Measurements from ENCODE around the gene AARS2.
A peak's percentile ranks its signal among the peaks of the same experiment; 100 is the strongest.

The AARS2 gene

DNA sequence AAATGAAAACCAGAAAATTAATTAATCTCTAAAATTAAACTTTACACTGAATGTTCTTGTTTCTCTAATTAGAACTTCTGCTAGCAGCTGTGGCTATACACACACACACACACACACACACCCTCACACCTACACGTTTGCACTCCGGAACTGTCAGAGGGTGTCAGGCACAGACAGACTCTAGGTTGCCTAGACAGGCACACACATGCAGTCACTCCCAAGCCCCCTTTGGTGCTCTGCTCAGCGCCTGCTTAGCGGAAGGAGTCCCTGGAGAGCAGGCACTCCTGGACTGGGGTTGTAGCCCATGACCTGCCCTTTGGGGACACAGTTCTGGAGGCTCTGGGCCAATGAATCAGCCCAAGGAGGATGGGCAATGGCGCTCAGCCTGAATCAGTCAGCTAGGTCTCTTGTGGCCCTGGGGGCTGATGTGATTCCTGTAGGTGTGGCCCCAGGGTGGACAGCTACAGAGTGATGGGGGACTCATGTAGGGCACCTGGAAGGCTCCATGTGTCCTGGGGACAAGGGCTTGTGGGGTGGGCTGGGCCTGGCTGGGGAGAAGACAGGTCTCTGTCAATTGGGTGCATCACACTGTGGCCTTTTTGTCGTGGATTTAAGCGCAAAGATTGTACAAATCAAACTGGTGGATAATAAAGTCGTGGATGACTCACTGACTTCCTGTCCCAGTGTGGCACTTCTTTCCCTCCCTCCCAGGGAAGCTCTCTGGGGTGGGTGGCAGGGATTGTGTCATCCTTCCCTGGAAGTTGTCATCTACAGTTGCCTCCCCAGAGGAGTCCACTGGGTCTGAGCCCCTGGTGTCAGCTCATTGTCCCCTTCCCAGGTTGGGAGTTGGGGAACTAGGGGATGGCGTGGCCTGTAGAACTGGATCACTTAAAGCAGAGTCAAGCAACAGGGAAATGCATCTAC is 34.1 kb downstream of the AARS2 start:
- CTCF ChIA-PET = interaction anchor here (1.0 to 4.4 kb wide), 4 partner anchors 10 to 16 kb away, joined by 3 to 23 read pairs (median 4); no protein-coding TSS in a partner anchor
- peaks cover 0 to 65% (median 28%) of the 10 kb centered on the region in 5 experiments for H3K27me3 ChIP-seq (replicated peaks in 2 of 5; ENCODE audit: control insufficient read depth in 4 of 5, insufficient read depth in 5 of 5, low read length in 4 of 5)

DNA sequence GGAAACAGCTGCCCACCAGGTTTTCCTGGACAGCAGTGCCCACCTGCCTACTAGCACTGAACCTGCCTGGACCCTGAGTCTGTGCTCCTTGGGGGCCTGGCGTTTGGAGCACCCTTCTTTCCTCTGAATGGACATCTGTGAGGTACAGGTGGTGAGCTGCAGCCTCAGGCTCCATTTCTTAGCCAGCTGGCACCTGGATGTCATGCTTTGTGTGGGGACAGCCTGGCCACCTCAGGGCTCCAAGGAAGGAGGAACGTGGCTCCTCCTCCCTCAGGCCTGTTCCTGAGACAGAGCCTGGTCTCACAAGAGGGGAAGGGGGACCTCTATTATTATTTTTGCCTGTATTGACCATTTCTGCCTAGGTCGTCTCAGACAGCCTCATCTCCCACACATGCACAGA is 34.8 kb downstream of the AARS2 start:
- Histone ChIP-seq H3K9me3 (ENCODE audit: control extremely low read depth in 1 of 5, control insufficient read depth in 4 of 5, insufficient read depth in 2 of 5, low read depth in 1 of 5, low read length in 4 of 5) (peaks cover 0 to 4% (median 0%) of the 10 kb centered on the region in 5 experiments), H3K27me3 (replicated peaks in 2 of 5; ENCODE audit: control insufficient read depth in 4 of 5, insufficient read depth in 5 of 5, low read length in 4 of 5) (peaks cover 0 to 64% (median 30%) of the 10 kb centered on the region in 5 experiments), H3K27ac (ENCODE audit: insufficient read depth in 1 of 2, low read depth in 1 of 2, low read length in 2 of 2, poor library complexity in 1 of 2, severe bottlenecking in 2 of 2) (no peak overlapping the region), H3K4me3 (ENCODE audit: control insufficient read depth in 1 of 7, extremely low read depth in 1 of 7, insufficient read depth in 4 of 7, low read depth in 2 of 7, low read length in 6 of 7) (no peak overlapping the region), H3K36me3 (ENCODE audit: control insufficient read depth in 4 of 4, insufficient read depth in 4 of 4, low read length in 3 of 4) (no peaks in the 10 kb centered on the region), H3K4me1 (ENCODE audit: control extremely low read depth in 1 of 4, control insufficient read depth in 4 of 4, insufficient read depth in 4 of 4, low read length in 3 of 4) (peaks cover 0 to 12% (median 8%) of the 10 kb centered on the region in 4 experiments)
- ChIA-PET POLR2A (interaction anchor here (0.6 kb wide), 1 partner anchor 14 kb away, joined by 3 read pairs; no protein-coding TSS in a partner anchor), CTCF (interaction anchor here (1.0 to 4.4 kb wide), 5 partner anchors 10 to 27 kb away, joined by 3 to 23 read pairs (median 5); no protein-coding TSS in a partner anchor)
- WGBS (ENCODE audit: insufficient coverage) = 86% methylated on average over 2 of the region's 3 CpGs
- DNase-seq = no peak

More for the DNA sequence above, 34.1 kb downstream of the AARS2 start:
- H3K4me1 ChIP-seq (ENCODE audit: control extremely low read depth in 1 of 4, control insufficient read depth in 4 of 4, insufficient read depth in 4 of 4, low read length in 3 of 4) = peaks cover 0 to 12% (median 8%) of the 10 kb centered on the region in 4 experiments
- no peak for DNase-seq
- peaks cover 0 to 4% (median 0%) of the 10 kb centered on the region in 5 experiments for H3K9me3 ChIP-seq (ENCODE audit: control extremely low read depth in 1 of 5, control insufficient read depth in 4 of 5, insufficient read depth in 2 of 5, low read depth in 1 of 5, low read length in 4 of 5)
- no peaks in the 10 kb centered on the region for H3K36me3 ChIP-seq (ENCODE audit: control insufficient read depth in 4 of 4, insufficient read depth in 4 of 4, low read length in 3 of 4)
- no peak overlapping the region for H3K27ac ChIP-seq (ENCODE audit: insufficient read depth in 1 of 2, low read depth in 1 of 2, low read length in 2 of 2, poor library complexity in 1 of 2, severe bottlenecking in 2 of 2)
- 75% methylated on average over 4 of the region's 9 CpGs for WGBS (ENCODE audit: insufficient coverage)
- H3K4me3 ChIP-seq (ENCODE audit: control insufficient read depth in 1 of 7, extremely low read depth in 1 of 7, insufficient read depth in 4 of 7, low read depth in 2 of 7, low read length in 6 of 7) = no peak overlapping the region
- POLR2A ChIA-PET = no interaction called here

DNA sequence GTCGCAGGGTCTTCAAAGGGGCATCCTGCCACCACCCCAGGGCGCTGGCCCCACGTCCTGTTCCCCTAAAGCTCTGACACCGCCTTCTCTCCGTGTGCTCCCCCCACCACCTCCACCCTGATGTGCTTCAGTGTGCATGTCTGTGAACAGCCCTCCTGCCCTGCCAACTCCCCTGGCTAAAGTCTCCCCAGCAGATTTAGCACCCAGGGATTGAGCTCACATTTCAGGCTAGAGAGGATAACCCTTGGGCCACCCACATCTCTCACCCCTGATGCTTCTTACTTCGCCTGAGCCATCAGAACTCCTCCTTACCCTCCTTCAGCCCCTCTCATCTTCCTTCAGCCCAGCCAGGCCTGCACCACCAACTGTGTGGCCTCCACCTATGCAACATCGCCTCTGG is 35.4 kb downstream of the AARS2 start:
- CTCF ChIA-PET = interaction anchor here (1.5 to 4.4 kb wide), 3 partner anchors 9 to 28 kb away, joined by 5 to 23 read pairs (median 9); no protein-coding TSS in a partner anchor
- Histone ChIP-seq H3K9me3 (ENCODE audit: control extremely low read depth in 1 of 5, control insufficient read depth in 4 of 5, insufficient read depth in 2 of 5, low read depth in 1 of 5, low read length in 4 of 5) (peaks cover 0 to 4% (median 0%) of the 10 kb centered on the region in 5 experiments), H3K36me3 (ENCODE audit: control insufficient read depth in 4 of 4, insufficient read depth in 4 of 4, low read length in 3 of 4) (no peaks in the 10 kb centered on the region), H3K27ac (ENCODE audit: insufficient read depth in 1 of 2, low read depth in 1 of 2, low read length in 2 of 2, poor library complexity in 1 of 2, severe bottlenecking in 2 of 2) (no peak overlapping the region), H3K4me3 (ENCODE audit: control insufficient read depth in 1 of 7, extremely low read depth in 1 of 7, insufficient read depth in 4 of 7, low read depth in 2 of 7, low read length in 6 of 7) (no peak overlapping the region), H3K27me3 (replicated peaks in 2 of 5; ENCODE audit: control insufficient read depth in 4 of 5, insufficient read depth in 5 of 5, low read length in 4 of 5) (peaks cover 0 to 66% (median 33%) of the 10 kb centered on the region in 5 experiments), H3K4me1 (ENCODE audit: control extremely low read depth in 1 of 4, control insufficient read depth in 4 of 4, insufficient read depth in 4 of 4, low read length in 3 of 4) (peaks cover 0 to 12% (median 8%) of the 10 kb centered on the region in 4 experiments)
- DNase-seq = no peak
- 87% methylated on average over 6 of the region's 7 CpGs for WGBS (ENCODE audit: insufficient coverage)
- POLR2A ChIA-PET = interaction anchor here (0.6 kb wide), 1 partner anchor 14 kb away, joined by 3 read pairs; no protein-coding TSS in a partner anchor

DNA sequence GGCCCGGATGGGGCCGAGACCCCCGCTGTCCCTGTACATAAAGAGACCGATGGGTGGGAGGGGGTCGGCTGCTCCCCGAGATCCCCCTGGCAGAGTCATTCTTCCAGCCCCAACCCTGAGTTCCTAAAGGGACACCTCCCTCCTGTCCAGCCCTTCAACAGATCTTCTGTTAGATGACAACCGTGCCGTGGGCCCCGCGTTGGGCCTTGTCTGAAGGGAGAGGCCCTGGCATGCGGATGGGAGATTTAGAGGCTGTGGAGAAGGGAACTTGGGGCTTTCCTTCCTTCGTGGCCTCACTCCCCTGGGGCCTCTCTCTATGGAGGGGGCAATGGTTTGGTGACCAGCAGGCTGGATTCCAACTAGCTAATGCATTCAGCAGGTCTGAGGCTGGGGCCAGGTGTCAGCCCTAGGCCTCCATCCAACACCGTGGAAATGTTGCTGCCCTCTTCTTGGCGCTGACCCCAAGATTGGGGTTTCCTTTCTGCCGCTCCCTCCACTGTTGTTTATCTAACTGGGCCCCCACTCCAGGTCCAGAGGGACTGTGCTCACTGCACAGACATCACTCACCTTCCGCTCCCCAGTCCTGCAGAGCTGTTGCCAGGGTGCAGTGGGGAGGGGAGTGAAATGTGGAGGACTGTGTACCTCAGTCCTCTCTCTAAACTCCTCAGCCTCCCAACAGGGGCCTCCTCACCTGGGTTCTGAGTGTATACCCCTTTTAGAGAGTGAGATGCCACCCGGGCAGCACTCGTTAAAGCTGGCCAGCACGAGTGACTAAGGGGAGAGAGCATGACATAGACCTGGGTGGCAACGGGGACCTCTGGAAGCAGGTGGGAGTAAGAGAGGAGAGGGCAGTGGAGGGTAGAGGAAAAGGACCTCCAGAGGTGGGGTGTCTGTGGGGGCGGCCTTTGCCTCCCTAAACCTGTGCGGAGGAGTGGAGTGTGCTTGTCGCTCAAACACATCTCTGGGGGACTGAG is 36.2 kb downstream of the AARS2 start:
- Histone ChIP-seq H3K36me3 (ENCODE audit: control insufficient read depth in 4 of 4, insufficient read depth in 4 of 4, low read length in 3 of 4) (no peaks in the 10 kb centered on the region), H3K27ac (ENCODE audit: insufficient read depth in 1 of 2, low read depth in 1 of 2, low read length in 2 of 2, poor library complexity in 1 of 2, severe bottlenecking in 2 of 2) (no peak overlapping the region), H3K4me3 (ENCODE audit: control insufficient read depth in 1 of 7, extremely low read depth in 1 of 7, insufficient read depth in 4 of 7, low read depth in 2 of 7, low read length in 6 of 7) (no peak overlapping the region), H3K4me1 (ENCODE audit: control extremely low read depth in 1 of 4, control insufficient read depth in 4 of 4, insufficient read depth in 4 of 4, low read length in 3 of 4) (peaks cover 0 to 12% (median 8%) of the 10 kb centered on the region in 4 experiments), H3K9me3 (ENCODE audit: control extremely low read depth in 1 of 5, control insufficient read depth in 4 of 5, insufficient read depth in 2 of 5, low read depth in 1 of 5, low read length in 4 of 5) (peaks cover 0 to 4% (median 0%) of the 10 kb centered on the region in 5 experiments), H3K27me3 (replicated peaks in 2 of 5; ENCODE audit: control insufficient read depth in 4 of 5, insufficient read depth in 5 of 5, low read length in 4 of 5) (peaks cover 0 to 69% (median 40%) of the 10 kb centered on the region in 5 experiments)
- no peak for DNase-seq
- POLR2A ChIA-PET = no interaction called here
- CTCF ChIA-PET = interaction anchor here (1.8 to 4.4 kb wide), 2 partner anchors 8 to 29 kb away, joined by 9 to 23 read pairs; no protein-coding TSS in a partner anchor
- WGBS (ENCODE audit: insufficient coverage) = 74% methylated on average over 13 of the region's 23 CpGs

DNA sequence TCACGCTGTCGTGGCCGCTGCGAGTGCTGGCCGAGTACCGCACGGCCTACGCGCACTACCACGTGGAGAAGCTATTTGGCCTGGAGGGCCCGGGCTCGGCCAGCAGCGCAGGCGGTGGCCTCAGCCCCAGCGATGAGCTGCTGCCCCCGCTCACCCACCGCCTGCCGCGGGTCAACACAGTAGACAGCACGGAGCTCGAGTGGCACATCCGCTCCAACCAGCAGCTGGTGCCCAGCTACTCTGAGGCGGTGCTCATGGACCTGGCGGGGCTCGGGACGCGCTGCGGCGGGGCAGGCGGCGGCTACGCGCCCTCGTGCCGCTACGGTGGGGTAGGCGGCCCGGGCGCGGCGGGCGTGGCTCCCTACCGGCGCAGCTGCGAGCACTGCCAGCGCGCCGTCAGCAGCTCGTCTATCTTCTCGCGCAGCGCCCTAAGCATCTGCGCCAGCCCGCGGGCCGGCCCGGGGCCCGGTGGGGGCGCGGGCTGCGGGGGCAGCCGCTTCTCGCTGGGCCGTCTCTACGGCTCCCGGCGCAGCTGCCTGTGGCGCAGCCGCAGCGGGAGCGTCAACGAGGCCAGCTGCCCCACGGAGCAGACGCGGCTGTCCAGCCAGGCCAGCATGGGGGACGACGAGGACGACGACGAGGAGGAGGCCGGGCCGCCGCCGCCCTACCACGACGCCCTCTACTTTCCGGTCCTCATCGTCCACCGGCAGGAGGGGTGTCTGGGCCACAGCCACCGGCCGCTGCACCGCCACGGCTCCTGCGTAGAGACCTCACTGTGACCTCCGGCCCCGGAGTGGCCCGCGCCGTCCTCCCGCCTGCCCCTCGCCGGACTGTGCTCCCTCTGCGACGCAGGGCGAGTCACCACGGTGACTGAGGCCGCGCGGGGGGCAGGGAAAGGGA is 37.1 kb downstream of the AARS2 start:
- WGBS (ENCODE audit: insufficient coverage) = 12% methylated on average over 94 of the region's 109 CpGs
- Histone ChIP-seq H3K27me3 (replicated peaks in 2 of 5; ENCODE audit: control insufficient read depth in 4 of 5, insufficient read depth in 5 of 5, low read length in 4 of 5) (peaks cover 0 to 78% (median 46%) of the 10 kb centered on the region in 5 experiments), H3K9me3 (ENCODE audit: control extremely low read depth in 1 of 5, control insufficient read depth in 4 of 5, insufficient read depth in 2 of 5, low read depth in 1 of 5, low read length in 4 of 5) (peaks cover 0 to 4% (median 0%) of the 10 kb centered on the region in 5 experiments), H3K4me3 (ENCODE audit: control insufficient read depth in 1 of 7, extremely low read depth in 1 of 7, insufficient read depth in 4 of 7, low read depth in 2 of 7, low read length in 6 of 7) (peak overlapping the region in 3 of 7 experiments; percentile 52 to 61 (median 53)), H3K4me1 (ENCODE audit: control extremely low read depth in 1 of 4, control insufficient read depth in 4 of 4, insufficient read depth in 4 of 4, low read length in 3 of 4) (peaks cover 0 to 14% (median 8%) of the 10 kb centered on the region in 4 experiments), H3K36me3 (ENCODE audit: control insufficient read depth in 4 of 4, insufficient read depth in 4 of 4, low read length in 3 of 4) (no peaks in the 10 kb centered on the region), H3K27ac (ENCODE audit: insufficient read depth in 1 of 2, low read depth in 1 of 2, low read length in 2 of 2, poor library complexity in 1 of 2, severe bottlenecking in 2 of 2) (no peak overlapping the region)
- DNase-seq = peak in 2 of 3 donors; percentile 59 to 69
- CTCF ChIA-PET = interaction anchor here (0.9 to 11.0 kb wide), 2 partner anchors 28 to 37 kb away, joined by 4 to 202 read pairs; partner anchors contain the start of gene AARS2
- POLR2A ChIA-PET = no interaction called here

Data from common myeloid progenitor, CD34-positive (primary cell).